ENCODE data around the gene CXorf49B.
"Not testable (repeated sequence)": the region's sequence is repeated elsewhere in the genome, so short reads cannot be mapped to it uniquely, and the experiment has no call there.

CXorf49B gene

GRCh38 chrX:71782225-71782949 lies 19.2 kb downstream of the CXorf49B start:
- not testable (repeated sequence) for H3K4me3 ChIP-seq (ENCODE audit: low read length)

GRCh38 chrX:71782950-71783299 lies 19.8 kb downstream of the CXorf49B start:
- H3K4me3 ChIP-seq (ENCODE audit: low read length); H3K4me1 ChIP-seq (ENCODE audit: control insufficient read depth, insufficient read depth, low read length); H3K9me3 ChIP-seq (replicated peaks; ENCODE audit: low read length); H3K27me3 ChIP-seq (ENCODE audit: control insufficient read depth, insufficient read depth, low read length); H3K9ac ChIP-seq (ENCODE audit: low read depth, low read length); H3K4me2 ChIP-seq (ENCODE audit: low read length); H3K36me3 ChIP-seq (ENCODE audit: insufficient read depth, low read length): not testable (repeated sequence)

More at GRCh38 chrX:71782225-71782949, 19.2 kb downstream of the CXorf49B start:
- H3K4me1 ChIP-seq (ENCODE audit: control insufficient read depth, insufficient read depth, low read length); H3K27me3 ChIP-seq (ENCODE audit: control insufficient read depth, insufficient read depth, low read length); H3K4me2 ChIP-seq (ENCODE audit: low read length); H3K9ac ChIP-seq (ENCODE audit: low read depth, low read length); H3K36me3 ChIP-seq (ENCODE audit: insufficient read depth, low read length); H3K9me3 ChIP-seq (replicated peaks; ENCODE audit: low read length): not testable (repeated sequence)

GRCh38 chrX:71783569-71784347 lies 20.6 kb downstream of the CXorf49B start:
- H3K4me2 ChIP-seq (ENCODE audit: low read length); H3K4me1 ChIP-seq (ENCODE audit: control insufficient read depth, insufficient read depth, low read length); H3K36me3 ChIP-seq (ENCODE audit: insufficient read depth, low read length); H3K4me3 ChIP-seq (ENCODE audit: low read length); H3K9ac ChIP-seq (ENCODE audit: low read depth, low read length); H3K27me3 ChIP-seq (ENCODE audit: control insufficient read depth, insufficient read depth, low read length); H3K9me3 ChIP-seq (replicated peaks; ENCODE audit: low read length): not testable (repeated sequence)

- H3K4me2 ChIP-seq (ENCODE audit: low read length); H3K36me3 ChIP-seq (ENCODE audit: insufficient read depth, low read length); H3K4me3 ChIP-seq (ENCODE audit: low read length); H3K4me1 ChIP-seq (ENCODE audit: control insufficient read depth, insufficient read depth, low read length); H3K9me3 ChIP-seq (replicated peaks; ENCODE audit: low read length); H3K27me3 ChIP-seq (ENCODE audit: control insufficient read depth, insufficient read depth, low read length); H3K9ac ChIP-seq (ENCODE audit: low read depth, low read length): not testable (repeated sequence)
Observed at GRCh38 chrX:71784348-71784983, 21.3 kb downstream of the CXorf49B start.

GRCh38 chrX:71806450-71806849 lies 43.3 kb downstream of the CXorf49B start:
- H3K4me3 ChIP-seq (ENCODE audit: low read length); H3K9ac ChIP-seq (ENCODE audit: low read depth, low read length); H3K4me2 ChIP-seq (ENCODE audit: low read length); H3K27me3 ChIP-seq (ENCODE audit: control insufficient read depth, insufficient read depth, low read length); H3K4me1 ChIP-seq (ENCODE audit: control insufficient read depth, insufficient read depth, low read length); H3K36me3 ChIP-seq (ENCODE audit: insufficient read depth, low read length); H3K9me3 ChIP-seq (replicated peaks; ENCODE audit: low read length): not testable (repeated sequence)

GRCh38 chrX:71809886-71810285 lies 46.7 kb downstream of the CXorf49B start:
- no peak overlapping the region for H3K4me2 ChIP-seq (ENCODE audit: low read length)
- no peaks in the 10 kb centered on the region for H3K9me3 ChIP-seq (replicated peaks; ENCODE audit: low read length)
- H3K36me3 ChIP-seq (ENCODE audit: insufficient read depth, low read length) = no peaks in the 10 kb centered on the region
- no peaks in the 10 kb centered on the region for H3K4me1 ChIP-seq (ENCODE audit: control insufficient read depth, insufficient read depth, low read length)
- H3K9ac ChIP-seq (ENCODE audit: low read depth, low read length) = no peak overlapping the region
- H3K27me3 ChIP-seq (ENCODE audit: control insufficient read depth, insufficient read depth, low read length) = no peaks in the 10 kb centered on the region
- no peak overlapping the region for H3K4me3 ChIP-seq (ENCODE audit: low read length)

GRCh38 chrX:71814123-71814912 lies 51.2 kb downstream of the CXorf49B start:
- H3K4me2 ChIP-seq (ENCODE audit: low read length) = no peak overlapping the region
- no peak overlapping the region for H3K9ac ChIP-seq (ENCODE audit: low read depth, low read length)
- no peaks in the 10 kb centered on the region for H3K4me1 ChIP-seq (ENCODE audit: control insufficient read depth, insufficient read depth, low read length)
- no peaks in the 10 kb centered on the region for H3K9me3 ChIP-seq (replicated peaks; ENCODE audit: low read length)
- H3K27me3 ChIP-seq (ENCODE audit: control insufficient read depth, insufficient read depth, low read length) = no peaks in the 10 kb centered on the region
- no peak overlapping the region for H3K4me3 ChIP-seq (ENCODE audit: low read length)
- H3K36me3 ChIP-seq (ENCODE audit: insufficient read depth, low read length) = no peaks in the 10 kb centered on the region

- no peaks in the 10 kb centered on the region for H3K9me3 ChIP-seq (replicated peaks; ENCODE audit: low read length)
- H3K4me2 ChIP-seq (ENCODE audit: low read length) = no peak overlapping the region
- no peak overlapping the region for H3K4me3 ChIP-seq (ENCODE audit: low read length)
- no peaks in the 10 kb centered on the region for H3K27me3 ChIP-seq (ENCODE audit: control insufficient read depth, insufficient read depth, low read length)
- H3K9ac ChIP-seq (ENCODE audit: low read depth, low read length) = no peak overlapping the region
- H3K4me1 ChIP-seq (ENCODE audit: control insufficient read depth, insufficient read depth, low read length) = no peaks in the 10 kb centered on the region
- H3K36me3 ChIP-seq (ENCODE audit: insufficient read depth, low read length) = no peaks in the 10 kb centered on the region
Observed at GRCh38 chrX:71815121-71815905, 52.2 kb downstream of the CXorf49B start.

GRCh38 chrX:71815906-71816156 lies 52.7 kb downstream of the CXorf49B start:
- H3K9ac ChIP-seq (ENCODE audit: low read depth, low read length) = no peak overlapping the region
- no peaks in the 10 kb centered on the region for H3K36me3 ChIP-seq (ENCODE audit: insufficient read depth, low read length)
- H3K27me3 ChIP-seq (ENCODE audit: control insufficient read depth, insufficient read depth, low read length) = no peaks in the 10 kb centered on the region
- H3K4me2 ChIP-seq (ENCODE audit: low read length) = no peak overlapping the region
- no peak overlapping the region for H3K4me3 ChIP-seq (ENCODE audit: low read length)
- H3K9me3 ChIP-seq (replicated peaks; ENCODE audit: low read length) = no peaks in the 10 kb centered on the region
- no peaks in the 10 kb centered on the region for H3K4me1 ChIP-seq (ENCODE audit: control insufficient read depth, insufficient read depth, low read length)

Measured in skeletal muscle satellite cell (primary cell).